ENCODE results near the gene ACP4. TPM values are rescaled to one million over a fixed set of nuclear protein-coding genes. Genes with fewer than 3 reads are reported as not detected.

The ACP4 gene
- total and polyA plus RNA-seq, 2 experiments from 2014 or later: not detected

GRCh38 chr19:50827476-50827875 is 37.3 kb downstream of the ACP4 start:
- no peak for DNase-seq
- no peak overlapping the region for H3K4me2 ChIP-seq (ENCODE audit: unreplicated experiment)
- peaks cover 6% of the 10 kb centered on the region; the same call in 1 of the 2 replicates for H3K27me3 ChIP-seq (replicated peaks; ENCODE audit: insufficient read depth)
- no peak overlapping the region for H2AFZ ChIP-seq
- WGBS, 2 experiments (ENCODE audit: low coverage in 1 of 2, low lambda C conversion rate in 2 of 2, missing lambda C conversion rate in 2 of 2): 56 to 65% methylated on average over 14 of the region's 14 CpGs
- no peaks in the 10 kb centered on the region for H3K9me3 ChIP-seq (ENCODE audit: low read depth)
- H3K79me2 ChIP-seq (ENCODE audit: insufficient read depth): no peaks in the 10 kb centered on the region
- in situ Hi-C loops (cut with MboI): no loop called here
- no peak overlapping the region for H3K4me3 ChIP-seq
- H3K27ac ChIP-seq: no peak overlapping the region
- H4K20me1 ChIP-seq (ENCODE audit: insufficient read depth): no peaks in the 10 kb centered on the region
- TF ChIP-seq EZH2phosphoT487 (IDR thresholded peaks at IDR 0.05; ENCODE audit: insufficient read depth, low read depth) (no peak), EZH2 (IDR thresholded peaks at IDR 0.05; ENCODE audit: insufficient read depth, poor library complexity, severe bottlenecking) (no peak)
- H3K4me1 ChIP-seq (ENCODE audit: insufficient read depth): no peaks in the 10 kb centered on the region
- no peaks in the 10 kb centered on the region for H3K9me2 ChIP-seq (ENCODE audit: insufficient read depth)
- no peak overlapping the region for H3K9ac ChIP-seq
- H3F3A ChIP-seq (ENCODE audit: insufficient read depth): no peaks in the 10 kb centered on the region
- no peaks in the 10 kb centered on the region for H3K36me3 ChIP-seq (ENCODE audit: low read depth)

- H2AFZ ChIP-seq: no peak overlapping the region
- H3K4me1 ChIP-seq (ENCODE audit: insufficient read depth): no peaks in the 10 kb centered on the region
- in situ Hi-C loops (cut with MboI): no loop called here
- H3K9me2 ChIP-seq (ENCODE audit: insufficient read depth): no peaks in the 10 kb centered on the region
- DNase-seq: no peak
- H3K9me3 ChIP-seq (ENCODE audit: low read depth): no peaks in the 10 kb centered on the region
- no peak overlapping the region for H3K4me2 ChIP-seq (ENCODE audit: unreplicated experiment)
- H3F3A ChIP-seq (ENCODE audit: insufficient read depth): no peaks in the 10 kb centered on the region
- 40 to 43% methylated on average over 5 of the region's 5 CpGs for WGBS, 2 experiments (ENCODE audit: low coverage in 1 of 2, low lambda C conversion rate in 2 of 2, missing lambda C conversion rate in 2 of 2)
- no peaks in the 10 kb centered on the region for H3K36me3 ChIP-seq (ENCODE audit: low read depth)
- H3K27ac ChIP-seq: no peak overlapping the region
- no peaks in the 10 kb centered on the region for H4K20me1 ChIP-seq (ENCODE audit: insufficient read depth)
- no peaks in the 10 kb centered on the region for H3K79me2 ChIP-seq (ENCODE audit: insufficient read depth)
- H3K27me3 ChIP-seq (replicated peaks; ENCODE audit: insufficient read depth): peaks cover 7% of the 10 kb centered on the region; the same call in 1 of the 2 replicates
- no peak overlapping the region for H3K4me3 ChIP-seq
- no peak for TF ChIP-seq EZH2phosphoT487 (IDR thresholded peaks at IDR 0.05; ENCODE audit: insufficient read depth, low read depth)
- no peak for TF ChIP-seq EZH2 (IDR thresholded peaks at IDR 0.05; ENCODE audit: insufficient read depth, poor library complexity, severe bottlenecking)
- H3K9ac ChIP-seq: no peak overlapping the region
These were observed 39.6 kb downstream of the ACP4 start for GRCh38 chr19:50829801-50830200.

- H3K4me3 ChIP-seq: no peak overlapping the region
- no peak overlapping the region for H3K27ac ChIP-seq
- in situ Hi-C loops (cut with MboI): no loop called here
- no peaks in the 10 kb centered on the region for H3K9me2 ChIP-seq (ENCODE audit: insufficient read depth)
- no peak for DNase-seq
- no peaks in the 10 kb centered on the region for H3F3A ChIP-seq (ENCODE audit: insufficient read depth)
- 25 to 27% methylated on average over 12 to 17 of the region's 17 CpGs for WGBS, 2 experiments (ENCODE audit: low coverage in 1 of 2, low lambda C conversion rate in 2 of 2, missing lambda C conversion rate in 2 of 2)
- no peak overlapping the region for H3K4me2 ChIP-seq (ENCODE audit: unreplicated experiment)
- H3K4me1 ChIP-seq (ENCODE audit: insufficient read depth): no peaks in the 10 kb centered on the region
- no peaks in the 10 kb centered on the region for H3K79me2 ChIP-seq (ENCODE audit: insufficient read depth)
- H3K9ac ChIP-seq: no peak overlapping the region
- TF ChIP-seq EZH2 (IDR thresholded peaks at IDR 0.05; ENCODE audit: insufficient read depth, poor library complexity, severe bottlenecking) (no peak), EZH2phosphoT487 (IDR thresholded peaks at IDR 0.05; ENCODE audit: insufficient read depth, low read depth) (no peak)
- no peak overlapping the region for H2AFZ ChIP-seq
- no peaks in the 10 kb centered on the region for H4K20me1 ChIP-seq (ENCODE audit: insufficient read depth)
- H3K36me3 ChIP-seq (ENCODE audit: low read depth): no peaks in the 10 kb centered on the region
- no peaks in the 10 kb centered on the region for H3K9me3 ChIP-seq (ENCODE audit: low read depth)
- H3K27me3 ChIP-seq (replicated peaks; ENCODE audit: insufficient read depth): peaks cover 6% of the 10 kb centered on the region; the same call in 1 of the 2 replicates
These were observed 40.2 kb downstream of the ACP4 start for GRCh38 chr19:50830266-50831025.

GRCh38 chr19:50831026-50831396 is 40.8 kb downstream of the ACP4 start:
- no peaks in the 10 kb centered on the region for H3F3A ChIP-seq (ENCODE audit: insufficient read depth)
- H3K4me2 ChIP-seq (ENCODE audit: unreplicated experiment): no peak overlapping the region
- peaks cover 6% of the 10 kb centered on the region; the same call in 1 of the 2 replicates for H3K27me3 ChIP-seq (replicated peaks; ENCODE audit: insufficient read depth)
- in situ Hi-C loops (cut with MboI): no loop called here
- H3K9me3 ChIP-seq (ENCODE audit: low read depth): no peaks in the 10 kb centered on the region
- H3K36me3 ChIP-seq (ENCODE audit: low read depth): no peaks in the 10 kb centered on the region
- H2AFZ ChIP-seq: no peak overlapping the region
- no peak for DNase-seq
- TF ChIP-seq EZH2phosphoT487 (IDR thresholded peaks at IDR 0.05; ENCODE audit: insufficient read depth, low read depth) (no peak), EZH2 (IDR thresholded peaks at IDR 0.05; ENCODE audit: insufficient read depth, poor library complexity, severe bottlenecking) (no peak)
- H4K20me1 ChIP-seq (ENCODE audit: insufficient read depth): no peaks in the 10 kb centered on the region
- H3K9ac ChIP-seq: no peak overlapping the region
- H3K27ac ChIP-seq: no peak overlapping the region
- no peaks in the 10 kb centered on the region for H3K4me1 ChIP-seq (ENCODE audit: insufficient read depth)
- 37 to 50% methylated on average over 7 of the region's 7 CpGs for WGBS, 2 experiments (ENCODE audit: low coverage in 1 of 2, low lambda C conversion rate in 2 of 2, missing lambda C conversion rate in 2 of 2)
- H3K9me2 ChIP-seq (ENCODE audit: insufficient read depth): no peaks in the 10 kb centered on the region
- H3K4me3 ChIP-seq: no peak overlapping the region
- H3K79me2 ChIP-seq (ENCODE audit: insufficient read depth): no peaks in the 10 kb centered on the region
